ENCODE measurements around the gene PUS1.

The PUS1 gene

DNA sequence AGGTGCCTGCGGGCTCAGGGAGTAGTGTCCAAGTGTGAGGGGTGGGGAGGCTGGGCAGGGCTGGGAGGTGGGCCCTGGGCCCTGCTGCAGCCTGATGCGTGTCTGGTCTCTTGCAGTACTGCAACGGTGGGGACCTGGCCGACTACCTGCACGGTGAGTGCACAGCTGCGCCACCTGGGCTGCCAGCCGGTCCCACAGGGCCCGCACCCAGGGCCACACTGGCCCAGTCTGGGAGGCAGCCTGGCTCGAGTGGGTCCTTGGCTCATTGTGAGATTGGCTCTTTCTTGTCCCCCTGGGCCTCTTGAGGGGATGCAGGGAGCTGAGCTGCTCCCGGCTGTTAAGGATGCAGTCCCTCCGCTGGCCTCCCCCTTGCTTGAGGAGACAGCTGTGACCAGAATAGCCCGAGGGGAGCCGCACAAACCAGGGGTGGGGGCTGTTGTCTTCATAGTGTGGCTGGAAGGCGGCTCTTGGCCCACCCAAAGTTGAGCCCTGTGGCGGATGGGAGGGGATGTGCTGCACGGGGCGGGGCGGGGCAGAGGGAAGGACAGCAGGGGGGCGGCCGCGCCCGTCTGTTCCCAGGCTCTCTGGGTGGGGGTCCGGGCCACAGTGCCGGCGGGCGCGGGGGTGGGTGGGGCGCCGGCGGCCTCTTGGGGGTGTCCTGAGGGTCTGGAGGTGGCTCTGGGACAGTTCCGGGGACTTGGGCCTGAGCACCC lies 21.5 kb upstream of the PUS1 start:
- Histone ChIP-seq H3K9ac (ENCODE audit: low read depth, low read length, poor library complexity, severe bottlenecking) (no peak overlapping the region), H3K4me1 (ENCODE audit: insufficient read depth, low read length, poor library complexity, severe bottlenecking) (peaks cover 3% of the 10 kb centered on the region), H3F3A (ENCODE audit: low read depth) (no peaks in the 10 kb centered on the region), H2AFZ (ENCODE audit: low read length) (no peak overlapping the region), H3K36me3 (ENCODE audit: insufficient read depth, low read length) (peaks cover 38% of the 10 kb centered on the region; the same call in 1 of the 2 replicates), H3K4me3 (ENCODE audit: low read length, poor library complexity, severe bottlenecking) (no peak overlapping the region), H3K9me2 (replicated peaks; ENCODE audit: low read depth, low read length) (no peaks in the 10 kb centered on the region), H4K20me1 (ENCODE audit: insufficient read depth, low read length, poor library complexity, severe bottlenecking) (peaks cover 10% of the 10 kb centered on the region), H3K4me2 (ENCODE audit: low read depth, low read length, poor library complexity, severe bottlenecking) (no peak overlapping the region), H3K27me3 (ENCODE audit: insufficient read depth, low read length, poor library complexity, severe bottlenecking) (no peaks in the 10 kb centered on the region), H3K9me3 (ENCODE audit: insufficient read depth, low read depth, low read length) (no peaks in the 10 kb centered on the region), H3K79me2 (ENCODE audit: insufficient read depth, low read length) (peaks cover 24% of the 10 kb centered on the region; the same call in 1 of the 2 replicates)
- no peak for TF ChIP-seq EZH2phosphoT487 (IDR thresholded peaks at IDR 0.05; ENCODE audit: borderline replicate concordance)
- no peak for TF ChIP-seq CTCF (conservative IDR thresholded peaks at IDR 0.05; ENCODE audit: low read length)

- Histone ChIP-seq H3K79me2 (ENCODE audit: insufficient read depth, low read length) (peaks cover 23% of the 10 kb centered on the region; the same call in 1 of the 2 replicates), H3K4me2 (ENCODE audit: low read depth, low read length, poor library complexity, severe bottlenecking) (no peak overlapping the region), H2AFZ (ENCODE audit: low read length) (no peak overlapping the region), H3K27me3 (ENCODE audit: insufficient read depth, low read length, poor library complexity, severe bottlenecking) (no peaks in the 10 kb centered on the region), H3K4me3 (ENCODE audit: low read length, poor library complexity, severe bottlenecking) (no peak overlapping the region), H4K20me1 (ENCODE audit: insufficient read depth, low read length, poor library complexity, severe bottlenecking) (peaks cover 6% of the 10 kb centered on the region), H3K4me1 (ENCODE audit: insufficient read depth, low read length, poor library complexity, severe bottlenecking) (peaks cover 3% of the 10 kb centered on the region), H3F3A (ENCODE audit: low read depth) (no peaks in the 10 kb centered on the region), H3K36me3 (ENCODE audit: insufficient read depth, low read length) (peaks cover 44% of the 10 kb centered on the region; the same call in 1 of the 2 replicates), H3K9ac (ENCODE audit: low read depth, low read length, poor library complexity, severe bottlenecking) (no peak overlapping the region), H3K9me3 (ENCODE audit: insufficient read depth, low read depth, low read length) (no peaks in the 10 kb centered on the region), H3K9me2 (replicated peaks; ENCODE audit: low read depth, low read length) (no peaks in the 10 kb centered on the region)
- no peak for TF ChIP-seq CTCF (conservative IDR thresholded peaks at IDR 0.05; ENCODE audit: low read length)
- TF ChIP-seq EZH2phosphoT487 (IDR thresholded peaks at IDR 0.05; ENCODE audit: borderline replicate concordance): no peak
These were observed 20.7 kb upstream of the PUS1 start for GRCh38 chr12:131908092-131909080.

GRCh38 chr12:131909081-131909751 lies 19.9 kb upstream of the PUS1 start:
- Histone ChIP-seq H3K4me3 (ENCODE audit: low read length, poor library complexity, severe bottlenecking) (no peak overlapping the region), H4K20me1 (ENCODE audit: insufficient read depth, low read length, poor library complexity, severe bottlenecking) (peaks cover 3% of the 10 kb centered on the region), H3K4me1 (ENCODE audit: insufficient read depth, low read length, poor library complexity, severe bottlenecking) (peaks cover 3% of the 10 kb centered on the region), H3K9ac (ENCODE audit: low read depth, low read length, poor library complexity, severe bottlenecking) (no peak overlapping the region), H3K4me2 (ENCODE audit: low read depth, low read length, poor library complexity, severe bottlenecking) (no peak overlapping the region), H2AFZ (ENCODE audit: low read length) (no peak overlapping the region), H3K27me3 (ENCODE audit: insufficient read depth, low read length, poor library complexity, severe bottlenecking) (no peaks in the 10 kb centered on the region), H3F3A (ENCODE audit: low read depth) (no peaks in the 10 kb centered on the region), H3K36me3 (ENCODE audit: insufficient read depth, low read length) (peaks cover 50% of the 10 kb centered on the region; the same call in 1 of the 2 replicates), H3K9me3 (ENCODE audit: insufficient read depth, low read depth, low read length) (no peaks in the 10 kb centered on the region), H3K79me2 (ENCODE audit: insufficient read depth, low read length) (peaks cover 14% of the 10 kb centered on the region; the same call in 1 of the 2 replicates), H3K9me2 (replicated peaks; ENCODE audit: low read depth, low read length) (no peaks in the 10 kb centered on the region)
- TF ChIP-seq CTCF (conservative IDR thresholded peaks at IDR 0.05; ENCODE audit: low read length): no peak
- TF ChIP-seq EZH2phosphoT487 (IDR thresholded peaks at IDR 0.05; ENCODE audit: borderline replicate concordance): no peak

Measured in Loucy (cell line).